ELR (cell line): ENCODE data around the gene DMRTA1.
"Not testable (repeated sequence)": the region's sequence is repeated elsewhere in the genome, so short reads cannot be mapped to it uniquely, and the experiment has no call there.

Experiments
- DNase-seq: peaks from one replicate; pipeline ENCODE4 v3.0.0-alpha.2; 2015; ENCODE audit warnings: low read depth

Gene DMRTA1

GRCh38 chr9:22446589-22446949 lies at the start of gene DMRTA1:
DMRTA1 (plus strand) TSS chr9:22446824; CDS start chr9:22447066, 242 bp downstream.
- peak; percentile 66 for DNase-seq

- no peak for DNase-seq
Measured at GRCh38 chr9:22401671-22402070, 45.0 kb upstream of the DMRTA1 start.

GRCh38 chr9:22405869-22406659 lies 40.6 kb upstream of the DMRTA1 start:
- DNase-seq: no peak

GRCh38 chr9:22413884-22414283 lies 32.7 kb upstream of the DMRTA1 start:
- peak; percentile 84 for DNase-seq

GRCh38 chr9:22415941-22416691 lies 30.5 kb upstream of the DMRTA1 start:
- peak; percentile 70 for DNase-seq

- peak; percentile 76 for DNase-seq
Measured at GRCh38 chr9:22416692-22417060, 29.9 kb upstream of the DMRTA1 start.

- DNase-seq: no peak
Measured at GRCh38 chr9:22423566-22423965, 23.1 kb upstream of the DMRTA1 start.

GRCh38 chr9:22424616-22425015 lies 22.0 kb upstream of the DMRTA1 start:
- DNase-seq: no peak

- no peak for DNase-seq
Measured at GRCh38 chr9:22425551-22425950, 21.1 kb upstream of the DMRTA1 start.

- DNase-seq: no peak
Measured at GRCh38 chr9:22427226-22427880, 19.3 kb upstream of the DMRTA1 start.

GRCh38 chr9:22433691-22434090 lies 12.9 kb upstream of the DMRTA1 start:
- no peak for DNase-seq

GRCh38 chr9:22435252-22435651 lies 11.4 kb upstream of the DMRTA1 start:
- not testable (repeated sequence) for DNase-seq

- DNase-seq: not testable (repeated sequence)
Measured at GRCh38 chr9:22437461-22438067, 9.1 kb upstream of the DMRTA1 start.

- no peak for DNase-seq
Measured at GRCh38 chr9:22440841-22441240, 5.8 kb upstream of the DMRTA1 start.

GRCh38 chr9:22446950-22447617 lies 460 bp downstream of the DMRTA1 start:
- DNase-seq: peak; percentile 59

- DNase-seq: no peak
Measured at GRCh38 chr9:22447618-22448305, 1.1 kb downstream of the DMRTA1 start.

- no peak for DNase-seq
Measured at GRCh38 chr9:22449719-22450118, 3.1 kb downstream of the DMRTA1 start.

- peak; percentile 63 for DNase-seq
Measured at GRCh38 chr9:22452415-22453010, 5.9 kb downstream of the DMRTA1 start.

- DNase-seq: peak; percentile 23
Measured at GRCh38 chr9:22454016-22454415, 7.4 kb downstream of the DMRTA1 start.

- no peak for DNase-seq
Measured at GRCh38 chr9:22455181-22455580, 8.6 kb downstream of the DMRTA1 start.

GRCh38 chr9:22457448-22457847 lies 10.8 kb downstream of the DMRTA1 start:
- no peak for DNase-seq
